ENCODE measurements around the gene CHD9. TPM values are rescaled to one million over a fixed set of nuclear protein-coding genes. Genes with fewer than 3 reads are reported as not detected.

Gene CHD9
- total RNA-seq, 1 donor from 2014 or later: 24.6 TPM

GRCh38 chr16:53129281-53130158 lies 74.7 kb downstream of the CHD9 start:
- intact Hi-C loops (cut with micrococcal nuclease): loop anchor here (1.0 to 5.0 kb wide), 10 partner anchors 30 to 574 kb away; partner anchors contain the start of genes AKTIP and RPGRIP1L

GRCh38 chr16:53130159-53131049 lies 75.6 kb downstream of the CHD9 start:
- intact Hi-C loops (cut with micrococcal nuclease): loop anchor here (1.0 to 5.0 kb wide), 10 partner anchors 30 to 573 kb away; partner anchors contain the start of genes AKTIP and RPGRIP1L

- intact Hi-C loops (cut with micrococcal nuclease): loop anchor here (2.0 to 5.0 kb wide), 2 partner anchors 241 to 380 kb away; no protein-coding TSS in a partner anchor
Measured at GRCh38 chr16:53131050-53131362, 76.2 kb downstream of the CHD9 start.

GRCh38 chr16:53131363-53132071 lies 76.7 kb downstream of the CHD9 start:
- intact Hi-C loops (cut with micrococcal nuclease): loop anchor here (2.0 to 5.0 kb wide), 2 partner anchors 241 to 379 kb away; no protein-coding TSS in a partner anchor

GRCh38 chr16:53132406-53132805 lies 77.6 kb downstream of the CHD9 start:
- intact Hi-C loops (cut with micrococcal nuclease): loop anchor here (5.0 kb wide), 1 partner anchor 240 kb away; no protein-coding TSS in a partner anchor

GRCh38 chr16:53135329-53135728 lies 80.5 kb downstream of the CHD9 start:
- intact Hi-C loops (cut with micrococcal nuclease): loop anchor here (2.0 kb wide), 1 partner anchor 73 kb away; no protein-coding TSS in a partner anchor

- intact Hi-C loops (cut with micrococcal nuclease): no loop called here
Measured at GRCh38 chr16:53142823-53143568, 88.2 kb downstream of the CHD9 start.

- intact Hi-C loops (cut with micrococcal nuclease): no loop called here
Measured at GRCh38 chr16:53147500-53148065, 92.8 kb downstream of the CHD9 start.

GRCh38 chr16:53150769-53151168 lies 96.0 kb downstream of the CHD9 start:
- intact Hi-C loops (cut with micrococcal nuclease): no loop called here

- intact Hi-C loops (cut with micrococcal nuclease): no loop called here
Measured at GRCh38 chr16:53152329-53152728, 97.5 kb downstream of the CHD9 start.

- intact Hi-C loops (cut with micrococcal nuclease): no loop called here
Measured at GRCh38 chr16:53153130-53153529, 98.3 kb downstream of the CHD9 start.

GRCh38 chr16:53154513-53154912 lies 99.7 kb downstream of the CHD9 start:
- intact Hi-C loops (cut with micrococcal nuclease): no loop called here

- intact Hi-C loops (cut with micrococcal nuclease): no loop called here
Measured at GRCh38 chr16:53156516-53156915, 101.7 kb downstream of the CHD9 start.

GRCh38 chr16:53159781-53160436 lies 105.1 kb downstream of the CHD9 start:
- intact Hi-C loops (cut with micrococcal nuclease): loop anchor here (1.0 kb wide), 2 partner anchors 30 to 105 kb away; no protein-coding TSS in a partner anchor

GRCh38 chr16:53166099-53166498 lies 111.3 kb downstream of the CHD9 start:
- intact Hi-C loops (cut with micrococcal nuclease): no loop called here

- intact Hi-C loops (cut with micrococcal nuclease): no loop called here
Measured at GRCh38 chr16:53168744-53169143, 114.0 kb downstream of the CHD9 start.

- intact Hi-C loops (cut with micrococcal nuclease): no loop called here
Measured at GRCh38 chr16:53172517-53172916, 117.7 kb downstream of the CHD9 start.

- intact Hi-C loops (cut with micrococcal nuclease): no loop called here
Measured at GRCh38 chr16:53175118-53175517, 120.3 kb downstream of the CHD9 start.

- intact Hi-C loops (cut with micrococcal nuclease): no loop called here
Measured at GRCh38 chr16:53176434-53176833, 121.6 kb downstream of the CHD9 start.
